ENCODE data around the gene GNB3.
"Not testable (repeated sequence)": the region's sequence is repeated elsewhere in the genome, so short reads cannot be mapped to it uniquely, and the experiment has no call there.

- not testable (repeated sequence) for TF ChIP-seq EP300, POLR2A (IDR thresholded peaks at IDR 0.05)
Observed at GRCh38 chr12:6886206-6886999, 45.7 kb downstream of the GNB3 start.

Data from stomach (tissue), 4 donors.